ENCODE data around the gene TP53RK. TPM values are rescaled to one million over a fixed set of nuclear protein-coding genes. Genes with fewer than 3 reads are reported as not detected.

The TP53RK gene
- total RNA-seq, 1 donor from 2014 or later, result 6.0 TPM

DNA sequence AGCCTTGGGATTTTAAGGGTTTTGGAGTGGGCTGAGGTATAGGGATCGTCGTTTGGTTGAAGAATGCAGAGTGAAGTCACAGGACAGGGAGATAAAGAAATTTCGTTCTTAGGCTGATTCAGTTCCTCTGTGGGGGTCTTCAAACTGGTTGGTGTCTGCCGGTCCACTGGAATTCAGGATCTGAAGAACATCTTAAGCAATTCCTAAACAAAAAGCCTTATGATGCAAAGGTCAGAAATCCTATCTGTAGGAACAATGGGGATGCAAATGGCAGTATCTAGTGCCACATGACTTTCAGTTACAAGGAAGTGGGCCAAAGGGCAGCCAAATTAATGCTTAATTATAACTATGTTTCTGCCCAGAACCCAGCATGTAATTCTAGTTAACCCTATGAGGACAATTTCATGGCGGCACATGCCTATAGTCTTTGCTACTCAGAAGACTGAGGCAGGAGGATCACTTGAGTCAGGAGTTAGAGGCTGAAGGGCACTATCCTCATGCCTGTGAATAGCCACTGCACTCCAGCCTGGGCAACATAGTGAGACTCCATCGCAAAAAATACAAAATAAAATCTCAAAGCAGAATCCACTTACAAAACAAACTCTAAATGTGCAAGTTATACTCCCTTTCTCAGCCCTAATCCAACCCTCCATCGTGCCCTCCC lies 15.6 kb upstream of the TP53RK start:
- Histone ChIP-seq H3K4me3 (no peak overlapping the region), H3K4me1 (peaks cover 9% of the 10 kb centered on the region), H3K27ac (replicated peaks) (no peak overlapping the region), H3K27me3 (ENCODE audit: low read depth) (peaks cover 41% of the 10 kb centered on the region), H3K36me3 (no peaks in the 10 kb centered on the region), H3K9me3 (replicated peaks) (peaks cover 13% of the 10 kb centered on the region)
- intact Hi-C loops (cut with micrococcal nuclease), result no loop called here
- DNase-seq, result no peak
- TF ChIP-seq, protein P1, sequence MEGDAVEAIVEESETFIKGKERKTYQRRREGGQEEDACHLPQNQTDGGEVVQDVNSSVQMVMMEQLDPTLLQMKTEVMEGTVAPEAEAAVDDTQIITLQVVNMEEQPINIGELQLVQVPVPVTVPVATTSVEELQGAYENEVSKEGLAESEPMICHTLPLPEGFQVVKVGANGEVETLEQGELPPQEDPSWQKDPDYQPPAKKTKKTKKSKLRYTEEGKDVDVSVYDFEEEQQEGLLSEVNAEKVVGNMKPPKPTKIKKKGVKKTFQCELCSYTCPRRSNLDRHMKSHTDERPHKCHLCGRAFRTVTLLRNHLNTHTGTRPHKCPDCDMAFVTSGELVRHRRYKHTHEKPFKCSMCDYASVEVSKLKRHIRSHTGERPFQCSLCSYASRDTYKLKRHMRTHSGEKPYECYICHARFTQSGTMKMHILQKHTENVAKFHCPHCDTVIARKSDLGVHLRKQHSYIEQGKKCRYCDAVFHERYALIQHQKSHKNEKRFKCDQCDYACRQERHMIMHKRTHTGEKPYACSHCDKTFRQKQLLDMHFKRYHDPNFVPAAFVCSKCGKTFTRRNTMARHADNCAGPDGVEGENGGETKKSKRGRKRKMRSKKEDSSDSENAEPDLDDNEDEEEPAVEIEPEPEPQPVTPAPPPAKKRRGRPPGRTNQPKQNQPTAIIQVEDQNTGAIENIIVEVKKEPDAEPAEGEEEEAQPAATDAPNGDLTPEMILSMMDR (IDR thresholded peaks at IDR 0.05; ENCODE audit: borderline replicate concordance), result no peak

DNA sequence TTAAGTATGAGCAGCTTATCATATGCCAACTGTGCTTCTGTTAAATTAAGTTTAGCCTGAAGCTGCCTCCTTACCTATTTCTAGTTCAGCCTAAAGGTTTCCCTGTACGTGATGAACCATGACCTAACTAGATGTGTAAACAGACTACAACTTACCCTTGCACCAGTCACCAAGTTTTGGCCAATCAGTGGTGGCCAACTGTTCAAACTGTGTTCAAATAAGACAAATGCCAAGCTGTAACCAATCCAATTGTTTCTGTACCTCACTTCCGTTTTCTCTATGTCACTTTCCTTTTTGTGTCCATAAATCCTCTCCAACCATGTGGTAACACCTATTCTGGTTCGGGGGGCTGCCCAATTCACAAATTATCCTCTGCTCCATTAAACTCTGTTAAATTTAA lies 14.2 kb upstream of the TP53RK start:
- Histone ChIP-seq H3K36me3 (no peaks in the 10 kb centered on the region), H3K4me3 (no peak overlapping the region), H3K4me1 (no peaks in the 10 kb centered on the region), H3K9me3 (replicated peaks) (peaks cover 18% of the 10 kb centered on the region), H3K27ac (replicated peaks) (no peak overlapping the region), H3K27me3 (ENCODE audit: low read depth) (peaks cover 36% of the 10 kb centered on the region)
- TF ChIP-seq, protein P1 (IDR thresholded peaks at IDR 0.05; ENCODE audit: borderline replicate concordance), result no peak
- intact Hi-C loops (cut with micrococcal nuclease), result no loop called here
- no peak for DNase-seq

DNA sequence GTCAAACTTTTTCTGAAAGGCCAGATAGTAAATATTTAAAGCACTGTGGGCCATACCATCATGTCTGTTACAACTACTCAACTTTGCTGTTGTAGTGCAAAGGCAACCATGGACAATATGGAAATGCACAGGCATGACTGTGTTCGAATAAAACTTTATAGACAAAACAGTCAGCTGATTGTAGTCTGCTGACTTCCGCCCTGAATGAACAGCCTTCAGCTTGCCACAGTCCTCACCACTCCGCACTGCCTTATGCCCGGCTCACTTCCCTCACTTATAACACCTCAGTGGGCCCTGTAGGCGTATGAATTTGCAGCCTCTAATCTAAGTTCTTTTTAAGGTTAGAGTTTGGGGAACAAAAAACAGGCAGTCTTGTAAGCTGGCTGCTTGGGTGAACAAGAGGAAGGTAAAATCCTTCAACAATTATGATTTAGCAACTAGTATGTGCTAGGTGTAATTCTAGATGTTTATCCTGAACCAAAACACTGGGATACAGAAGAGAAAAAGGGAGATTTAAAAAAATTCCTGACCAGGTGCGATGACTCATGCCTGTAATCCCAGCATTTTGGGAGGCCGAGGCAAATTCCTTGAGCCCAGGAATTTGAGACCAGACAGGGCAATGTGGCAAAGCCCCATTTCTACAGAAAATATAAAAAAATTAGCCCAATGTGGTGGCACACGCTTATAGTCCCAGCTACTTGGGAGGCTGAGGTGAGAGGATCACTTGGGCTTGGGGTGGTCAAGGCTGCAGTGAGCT lies 13.4 kb upstream of the TP53RK start:
- no peak overlapping the region for H3K4me3 ChIP-seq
- no peaks in the 10 kb centered on the region for H3K4me1 ChIP-seq
- DNase-seq, result no peak
- H3K9me3 ChIP-seq (replicated peaks), result peaks cover 18% of the 10 kb centered on the region
- H3K36me3 ChIP-seq, result no peaks in the 10 kb centered on the region
- TF ChIP-seq, protein P1 (IDR thresholded peaks at IDR 0.05; ENCODE audit: borderline replicate concordance), result no peak
- H3K27me3 ChIP-seq (ENCODE audit: low read depth), result peaks cover 32% of the 10 kb centered on the region
- intact Hi-C loops (cut with micrococcal nuclease), result no loop called here
- no peak overlapping the region for H3K27ac ChIP-seq (replicated peaks)

- Histone ChIP-seq H3K27me3 (ENCODE audit: low read depth) (peaks cover 32% of the 10 kb centered on the region), H3K4me1 (no peaks in the 10 kb centered on the region), H3K4me3 (no peak overlapping the region), H3K36me3 (no peaks in the 10 kb centered on the region), H3K27ac (replicated peaks) (no peak overlapping the region), H3K9me3 (replicated peaks) (peaks cover 15% of the 10 kb centered on the region)
- TF ChIP-seq, protein P1 (IDR thresholded peaks at IDR 0.05; ENCODE audit: borderline replicate concordance), result no peak
- no peak for DNase-seq
- intact Hi-C loops (cut with micrococcal nuclease), result no loop called here
These were observed 12.7 kb upstream of the TP53RK start for GRCh38 chr20:46701986-46702385.

DNA sequence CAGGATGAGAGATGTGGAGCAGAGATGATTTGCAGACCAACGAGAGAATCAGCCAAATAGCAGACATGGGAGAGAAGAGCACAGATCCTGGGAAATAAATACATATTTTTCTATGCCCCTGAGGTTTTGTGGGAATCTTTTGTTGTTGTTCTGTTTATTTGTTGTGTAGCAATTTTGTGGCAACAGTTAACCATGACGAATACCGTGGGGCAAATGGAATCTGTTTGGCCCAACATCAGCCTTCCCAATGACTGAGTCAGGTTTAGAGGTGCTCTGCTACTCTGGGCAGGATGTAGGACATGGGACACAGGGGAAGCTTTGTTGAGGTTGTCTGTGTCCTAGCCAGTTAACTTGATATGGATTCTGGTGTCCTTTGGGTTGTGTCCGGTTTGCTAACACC lies 12.3 kb upstream of the TP53RK start:
- TF ChIP-seq, protein P1 (IDR thresholded peaks at IDR 0.05; ENCODE audit: borderline replicate concordance), result no peak
- H3K27me3 ChIP-seq (ENCODE audit: low read depth), result peaks cover 32% of the 10 kb centered on the region
- no peaks in the 10 kb centered on the region for H3K4me1 ChIP-seq
- no peak for DNase-seq
- H3K4me3 ChIP-seq, result no peak overlapping the region
- no peaks in the 10 kb centered on the region for H3K36me3 ChIP-seq
- H3K27ac ChIP-seq (replicated peaks), result no peak overlapping the region
- H3K9me3 ChIP-seq (replicated peaks), result peaks cover 11% of the 10 kb centered on the region
- intact Hi-C loops (cut with micrococcal nuclease), result no loop called here

All from left ventricle myocardium inferior (tissue), 1 donor.